Transverse colon (tissue), 4 donors: Measurements from ENCODE around the gene RALGPS2. TPM values are rescaled to one million over a fixed set of nuclear protein-coding genes. Genes with fewer than 3 reads are reported as not detected.
A peak's percentile ranks its signal among the peaks of the same experiment; 100 is the strongest.

Experiments
- DNase-seq: peaks from one replicate; pipeline ENCODE4 v3.0.0-alpha.2; 2019
- H3K27ac ChIP-seq, 4 donors: fragments of 200-600 bp; sonication (generic); 2 replicates each; pipeline ENCODE4 v1.5.1; 2016 to 2018; ENCODE audit warnings: inconsistent platforms in 4 of 4
- H3K27me3 ChIP-seq: fragments of 200-600 bp; sonication (generic); 2 replicates; pipeline ENCODE4 v1.5.1; 2017; ENCODE audit warnings: inconsistent platforms
- H3K36me3 ChIP-seq, 4 donors: fragments of 200-600 bp; sonication (generic); 2 replicates each; pipeline ENCODE4 v1.5.1; 2017 to 2019; ENCODE audit warnings: inconsistent platforms in 4 of 4
- H3K4me1 ChIP-seq, 4 donors: fragments of 200-600 bp; sonication (generic); 2 replicates each; pipeline ENCODE4 v1.5.1; 2017 to 2020; ENCODE audit warnings: inconsistent platforms in 4 of 4
- H3K4me3 ChIP-seq, 4 donors: fragments of 200-600 bp; sonication (generic); 1 replicate in 1 of 4; 2 replicates in 3 of 4; pipeline versions ENCODE4 v1.5.1 to v1.6.1; 2017 to 2019; ENCODE audit warnings: inconsistent platforms in 4 of 4
- H3K9me3 ChIP-seq, 2 donors: fragments of 200-600 bp; sonication (generic); 2 replicates each; pipeline ENCODE4 v1.5.1; 2017 to 2019; ENCODE audit warnings: inconsistent platforms in 2 of 2
- EP300 ChIP-seq: sonication (generic); formaldehyde crosslinking; IDR thresholded peaks from one replicate; pipeline ENCODE4 v1.6.1; 2017; ENCODE audit warnings: antibody characterized with exemption, low read depth
- POLR2A ChIP-seq: fragments of 450-650 bp; IDR thresholded peaks from one replicate; pipeline ENCODE4 v1.6.1; 2016; ENCODE audit warnings: antibody characterized with exemption, mild to moderate bottlenecking, moderate library complexity
- POLR2AphosphoS5 ChIP-seq, 3 donors: sonication (generic); formaldehyde crosslinking; IDR thresholded peaks; one replicate each; pipeline ENCODE4 v1.6.1; 2016; ENCODE audit warnings: antibody characterized with exemption in 3 of 3
- WGBS, 2 donors: methylation state at CpG; one replicate each; pipeline ENCODE4 v1.1.5; 2018; ENCODE audit warnings: low coverage in 1 of 2; 5-methylcytosine and 5-hydroxymethylcytosine counted together
- in situ Hi-C, 4 donors: fragments of 200-750 bp; cut with MboI; loops; one replicate each; pipeline versions ENCODE4 v1.15.0 to v1.15.1; 2017; ENCODE audit warnings: low sequenced_read_pairs in 3 of 4, low pct_ligation_motif_present in 1 of 4, low pct_unique_long_range_greater_than_20kb in 1 of 4
- intact Hi-C: fragments of 100-400 bp; cut with DNase I; formaldehyde crosslinking; loops from one replicate; pipeline ENCODE4 v1.15.1; 2023; ENCODE audit warnings: low total_unique reads
- total RNA-seq, 4 donors: library from RNA; depleted of rRNA; stranded (reverse); fragments of >200 nt; gene quantifications; one replicate each; pipeline ENCODE4 v1.1.0, GENCODE V29; 2016
- TF ChIP-seq, protein P1 (sequence below), 5 experiments: fragments of 200-600 bp in 3 of 5; fragments of 450-650 bp in 2 of 5; sonication (generic) in 3 of 5; IDR thresholded peaks; 1 replicate in 2 of 5; 2 replicates in 3 of 5; pipeline ENCODE4 v1.5.1; 2016 to 2017; ENCODE audit warnings: antibody characterized with exemption in 5 of 5, inconsistent platforms in 3 of 5, mild to moderate bottlenecking in 2 of 5, moderate library complexity in 1 of 5

RALGPS2 gene
- total RNA-seq, 4 donors from 2014 or later: 21.5 to 50.8 (median 34.0) TPM

DNA sequence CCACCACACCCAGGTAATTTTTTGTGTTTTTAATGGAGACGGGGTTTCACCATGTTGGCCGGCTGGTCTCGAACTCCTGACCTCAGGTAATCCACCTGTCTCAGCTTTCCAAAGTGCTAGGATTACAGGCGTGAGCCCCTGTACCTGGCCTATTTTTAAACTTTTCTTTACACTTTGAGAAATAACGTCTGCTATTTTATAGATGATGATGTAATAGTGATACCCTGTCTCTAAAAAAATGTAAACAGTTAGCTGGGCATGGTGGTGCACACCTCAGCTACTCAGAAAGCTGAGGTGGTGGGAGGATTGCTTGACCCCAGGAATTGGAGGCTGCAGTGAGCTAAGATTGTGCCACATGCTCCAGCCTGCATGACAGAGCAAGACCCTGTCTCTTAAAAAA is 47.9 kb downstream of the RALGPS2 start:
- in situ Hi-C loops: loop anchor here in 3 of 4 donors (25.0 kb wide), 2 partner anchors 239 to 589 kb away; partner anchors contain the start of gene AXDND1 (in 1 of the 3)
- Histone ChIP-seq H3K4me1 (no peaks in the 10 kb centered on the region), H3K27ac (no peak overlapping the region), H3K27me3 (no peaks in the 10 kb centered on the region), H3K9me3 (no peaks in the 10 kb centered on the region), H3K36me3 (peaks cover 0 to 3% (median 0%) of the 10 kb centered on the region in 4 donors), H3K4me3 (no peak overlapping the region)
- TF ChIP-seq EP300: no peak
- no peak for TF ChIP-seq POLR2AphosphoS5 (IDR thresholded peaks at IDR 0.05)
- TF ChIP-seq, protein P1, sequence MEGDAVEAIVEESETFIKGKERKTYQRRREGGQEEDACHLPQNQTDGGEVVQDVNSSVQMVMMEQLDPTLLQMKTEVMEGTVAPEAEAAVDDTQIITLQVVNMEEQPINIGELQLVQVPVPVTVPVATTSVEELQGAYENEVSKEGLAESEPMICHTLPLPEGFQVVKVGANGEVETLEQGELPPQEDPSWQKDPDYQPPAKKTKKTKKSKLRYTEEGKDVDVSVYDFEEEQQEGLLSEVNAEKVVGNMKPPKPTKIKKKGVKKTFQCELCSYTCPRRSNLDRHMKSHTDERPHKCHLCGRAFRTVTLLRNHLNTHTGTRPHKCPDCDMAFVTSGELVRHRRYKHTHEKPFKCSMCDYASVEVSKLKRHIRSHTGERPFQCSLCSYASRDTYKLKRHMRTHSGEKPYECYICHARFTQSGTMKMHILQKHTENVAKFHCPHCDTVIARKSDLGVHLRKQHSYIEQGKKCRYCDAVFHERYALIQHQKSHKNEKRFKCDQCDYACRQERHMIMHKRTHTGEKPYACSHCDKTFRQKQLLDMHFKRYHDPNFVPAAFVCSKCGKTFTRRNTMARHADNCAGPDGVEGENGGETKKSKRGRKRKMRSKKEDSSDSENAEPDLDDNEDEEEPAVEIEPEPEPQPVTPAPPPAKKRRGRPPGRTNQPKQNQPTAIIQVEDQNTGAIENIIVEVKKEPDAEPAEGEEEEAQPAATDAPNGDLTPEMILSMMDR (IDR thresholded peaks at IDR 0.05): no peak
- TF ChIP-seq POLR2A: no peak
- 81 to 83% methylated on average over 5 of the region's 5 CpGs for WGBS, 2 donors
- intact Hi-C loops: no loop called here
- no peak for DNase-seq

DNA sequence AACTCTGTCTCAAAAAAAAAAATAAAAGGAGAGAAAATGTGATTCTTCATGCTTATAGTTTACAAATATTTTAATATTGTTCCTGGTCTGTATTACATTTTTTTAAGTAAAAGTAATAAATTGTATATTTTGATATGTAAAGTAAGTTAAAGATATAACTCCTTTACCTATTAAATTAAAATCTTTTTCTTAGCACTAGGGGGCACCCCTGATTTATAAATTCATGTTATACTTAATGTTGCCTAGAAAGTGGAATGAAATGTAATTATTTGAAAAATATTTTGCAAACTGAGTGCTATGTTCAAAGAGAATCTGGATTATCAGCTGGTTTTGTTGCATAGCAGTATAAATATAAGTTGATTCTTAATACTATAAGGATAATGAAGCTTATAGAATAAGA is 49.2 kb downstream of the RALGPS2 start:
- Histone ChIP-seq H3K27ac (no peak overlapping the region), H3K4me1 (no peaks in the 10 kb centered on the region), H3K36me3 (peaks cover 0 to 3% (median 0%) of the 10 kb centered on the region in 4 donors), H3K4me3 (no peak overlapping the region), H3K27me3 (no peaks in the 10 kb centered on the region), H3K9me3 (no peaks in the 10 kb centered on the region)
- intact Hi-C loops: no loop called here
- no peak for DNase-seq
- in situ Hi-C loops: loop anchor here in 3 of 4 donors (25.0 kb wide), 2 partner anchors 238 to 588 kb away; partner anchors contain the start of gene AXDND1 (in 1 of the 3)
- TF ChIP-seq, protein P1 (IDR thresholded peaks at IDR 0.05): peak; percentile 27 to 55 (median 38)
- no peak for TF ChIP-seq EP300

DNA sequence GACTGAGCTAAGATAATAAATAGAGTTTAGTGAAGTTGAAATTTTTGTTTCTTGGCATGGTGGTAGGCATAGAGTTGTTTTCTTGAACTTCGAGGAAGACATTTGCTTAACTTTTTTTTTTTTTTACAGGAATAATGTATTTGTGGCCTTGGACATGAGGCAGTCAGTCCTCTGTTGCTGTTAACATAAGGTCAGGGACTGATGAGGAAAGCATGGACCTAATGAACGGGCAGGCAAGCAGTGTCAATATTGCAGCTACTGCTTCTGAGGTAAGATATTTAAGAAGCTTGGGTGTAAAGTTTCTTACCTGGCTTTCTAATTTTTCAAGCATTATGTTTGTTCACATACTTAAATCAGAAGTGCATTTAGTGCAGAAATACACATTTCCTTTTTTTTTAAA is 51.5 kb downstream of the RALGPS2 start:
- Histone ChIP-seq H3K27me3 (no peaks in the 10 kb centered on the region), H3K27ac (no peak overlapping the region), H3K4me1 (peaks cover 0 to 3% (median 0%) of the 10 kb centered on the region in 4 donors), H3K4me3 (no peak overlapping the region), H3K9me3 (no peaks in the 10 kb centered on the region), H3K36me3 (peaks cover 0 to 3% (median 0%) of the 10 kb centered on the region in 4 donors)
- 79 to 94% methylated on average over 2 of the region's 2 CpGs for WGBS, 2 donors
- intact Hi-C loops (no loop called here), in situ Hi-C loops (no loop called here)
- TF ChIP-seq POLR2A (no peak), EP300 (no peak), POLR2AphosphoS5 (IDR thresholded peaks at IDR 0.05) (no peak)
- TF ChIP-seq, protein P1 (IDR thresholded peaks at IDR 0.05): no peak
- no peak for DNase-seq

DNA sequence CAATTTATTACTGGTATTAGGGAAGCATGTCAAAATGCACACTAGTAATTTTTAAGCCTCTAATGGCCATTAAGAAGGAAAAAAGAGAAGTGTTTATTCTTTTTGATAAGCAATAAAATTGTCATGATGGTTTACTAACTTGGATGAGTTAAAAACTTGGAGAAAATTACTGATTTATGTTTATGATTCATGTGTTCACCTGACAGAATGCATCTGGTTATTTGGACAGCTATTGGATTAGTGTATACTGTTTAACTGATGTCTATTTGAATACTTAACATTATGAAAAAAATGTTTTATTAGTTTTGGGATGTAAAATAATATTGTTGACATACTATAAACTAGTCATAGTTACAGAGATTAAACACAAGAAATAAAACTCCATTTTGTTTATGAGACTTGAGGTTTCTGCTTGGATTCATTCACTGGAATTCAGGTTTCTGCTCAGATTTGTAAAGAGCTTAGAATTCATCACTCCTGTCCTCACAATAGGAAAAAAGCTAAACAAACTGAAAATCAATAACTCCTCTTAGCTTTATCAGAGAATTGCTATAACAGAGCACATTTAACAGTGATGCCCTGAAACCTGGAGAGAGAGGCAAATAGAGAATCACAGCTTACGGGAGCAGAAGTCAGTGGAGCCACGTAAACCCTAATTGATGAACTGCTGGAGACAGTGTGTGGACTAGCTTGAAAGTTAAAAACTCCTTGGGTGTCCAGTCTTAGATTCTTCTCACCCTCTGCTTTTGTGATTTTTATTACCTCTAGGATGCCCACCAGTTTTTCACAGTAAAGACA is 56.7 kb downstream of the RALGPS2 start:
- intact Hi-C loops (no loop called here), in situ Hi-C loops (no loop called here)
- Histone ChIP-seq H3K4me1 (peaks cover 0 to 3% (median 0%) of the 10 kb centered on the region in 4 donors), H3K9me3 (no peaks in the 10 kb centered on the region), H3K36me3 (peaks cover 0 to 2% (median 0%) of the 10 kb centered on the region in 4 donors), H3K27me3 (no peaks in the 10 kb centered on the region), H3K4me3 (no peak overlapping the region), H3K27ac (no peak overlapping the region)
- TF ChIP-seq, protein P1 (IDR thresholded peaks at IDR 0.05): no peak
- no peak for TF ChIP-seq EP300
- no peak for TF ChIP-seq POLR2A
- TF ChIP-seq POLR2AphosphoS5 (IDR thresholded peaks at IDR 0.05): no peak
- 29 to 86% methylated on average over 2 of the region's 2 CpGs for WGBS, 2 donors
- no peak for DNase-seq
